ENCODE measurements around the gene ATP6AP1.

ATP6AP1 gene

GRCh38 chrX:154452823-154453222, 24.3 kb downstream of the ATP6AP1 start:
- ChIA-PET POLR2A (interaction anchor here (0.9 kb wide), 1 partner anchor 11 kb away, joined by 3 read pairs; no protein-coding TSS in a partner anchor), CTCF (no interaction called here)
- H3K4me3 ChIP-seq (ENCODE audit: low read depth, low read length) = no peak overlapping the region
- no peak for TF ChIP-seq CTCF (IDR thresholded peaks at IDR 0.05; ENCODE audit: insufficient read depth, low read length, missing control alignments)
- DNase-seq (ENCODE audit: low read depth, low spot score) = no peak

GRCh38 chrX:154457491-154458115, 29.1 kb downstream of the ATP6AP1 start:
- DNase-seq (ENCODE audit: low read depth, low spot score) = no peak
- H3K4me3 ChIP-seq (ENCODE audit: low read depth, low read length) = peak overlapping the region; percentile 52
- ChIA-PET CTCF (no interaction called here), POLR2A (interaction anchor here (0.7 to 1.0 kb wide), 2 partner anchors 12 to 76 kb away, joined by 3 read pairs; no protein-coding TSS in a partner anchor)
- TF ChIP-seq CTCF (IDR thresholded peaks at IDR 0.05; ENCODE audit: insufficient read depth, low read length, missing control alignments) = no peak

- peak within 1 kb of the TSS; percentile 72 for H3K4me3 ChIP-seq (ENCODE audit: low read depth, low read length)
- ChIA-PET POLR2A (interaction anchor here (0.7 to 2.7 kb wide), 8 partner anchors 9 to 75 kb away, joined by 3 to 16 read pairs (median 4); partner anchors contain the start of genes FAM50A, LAGE3 and SLC10A3), CTCF (interaction anchor here (1.3 kb wide), 1 partner anchor 18 kb away, joined by 4 read pairs; no protein-coding TSS in a partner anchor)
- DNase-seq (ENCODE audit: low read depth, low spot score) = no peak
- no peak for TF ChIP-seq CTCF (IDR thresholded peaks at IDR 0.05; ENCODE audit: insufficient read depth, low read length, missing control alignments)
These were observed 29.9 kb downstream of the ATP6AP1 start, which contains the start of gene PLXNA3 for GRCh38 chrX:154458116-154458953. TSS of gene PLXNA3 (plus strand) at chrX:154458281. CDS start at chrX:154460184, 1,903 bp downstream.

GRCh38 chrX:154458954-154459778, 30.7 kb downstream of the ATP6AP1 start:
- ChIA-PET POLR2A (interaction anchor here (0.6 to 2.7 kb wide), 9 partner anchors 9 to 59 kb away, joined by 3 to 16 read pairs (median 4); partner anchors contain the start of genes FAM50A, LAGE3, SLC10A3 and UBL4A), CTCF (interaction anchor here (1.3 kb wide), 1 partner anchor 18 kb away, joined by 4 read pairs; no protein-coding TSS in a partner anchor)
- TF ChIP-seq CTCF (IDR thresholded peaks at IDR 0.05; ENCODE audit: insufficient read depth, low read length, missing control alignments) = no peak
- peak overlapping the region; percentile 72 for H3K4me3 ChIP-seq (ENCODE audit: low read depth, low read length)
- DNase-seq (ENCODE audit: low read depth, low spot score) = no peak

GRCh38 chrX:154459832-154460231, 31.4 kb downstream of the ATP6AP1 start:
- POLR2A ChIA-PET = interaction anchor here (0.7 to 2.7 kb wide), 7 partner anchors 8 to 31 kb away, joined by 3 to 16 read pairs (median 5); partner anchors contain the start of genes LAGE3, SLC10A3 and UBL4A
- DNase-seq (ENCODE audit: low read depth, low spot score) = no peak
- H3K4me3 ChIP-seq (ENCODE audit: low read depth, low read length) = peak overlapping the region; percentile 72
- no peak for TF ChIP-seq CTCF (IDR thresholded peaks at IDR 0.05; ENCODE audit: insufficient read depth, low read length, missing control alignments)
- CTCF ChIA-PET = interaction anchor here (1.3 kb wide), 1 partner anchor 17 kb away, joined by 4 read pairs; no protein-coding TSS in a partner anchor
